AG10803 (cell line): ENCODE results near the gene HELZ.
A peak's percentile ranks its signal among the peaks of the same experiment; 100 is the strongest.

Experiments used
- DNase-seq: peaks from one replicate; pipeline ENCODE4 v3.0.0; 2010; ENCODE audit warnings: low read depth
- H3K4me3 ChIP-seq: 2 replicates; pipeline ENCODE4 v1.5.1; 2011; ENCODE audit warnings: mild to moderate bottlenecking, low read length, control low read depth
- CTCF ChIP-seq: conservative IDR thresholded peaks from 2 replicates; pipeline ENCODE4 v1.5.1; 2011; ENCODE audit warnings: mild to moderate bottlenecking, low read length, control low read depth, inconsistent platforms

Gene HELZ

DNA sequence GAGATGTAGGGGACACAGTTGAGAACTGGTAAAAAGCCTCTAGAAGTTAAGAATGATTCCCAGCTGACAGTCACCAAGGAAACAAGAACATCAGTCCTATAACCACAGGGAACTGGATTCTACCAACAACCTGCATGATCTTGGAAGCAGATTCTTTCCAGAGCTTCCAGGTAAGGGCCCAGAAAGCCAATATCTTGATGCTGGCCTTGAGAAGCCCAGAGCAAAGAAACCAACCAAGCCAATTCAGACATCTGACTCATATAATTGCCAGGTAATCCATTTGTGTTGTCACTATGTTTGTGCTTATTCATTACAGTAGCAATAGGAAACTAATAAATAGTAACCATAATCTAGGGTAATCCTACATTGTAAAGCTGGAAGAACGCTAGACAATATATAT lies 119.1 kb downstream of the HELZ start:
- H3K4me3 ChIP-seq: no peak overlapping the region
- no peak for TF ChIP-seq CTCF
- DNase-seq: no peak

- no peak for DNase-seq
- H3K4me3 ChIP-seq: no peak overlapping the region
- TF ChIP-seq CTCF: no peak
Observed at GRCh38 chr17:67125417-67125816, 119.6 kb downstream of the HELZ start.

DNA sequence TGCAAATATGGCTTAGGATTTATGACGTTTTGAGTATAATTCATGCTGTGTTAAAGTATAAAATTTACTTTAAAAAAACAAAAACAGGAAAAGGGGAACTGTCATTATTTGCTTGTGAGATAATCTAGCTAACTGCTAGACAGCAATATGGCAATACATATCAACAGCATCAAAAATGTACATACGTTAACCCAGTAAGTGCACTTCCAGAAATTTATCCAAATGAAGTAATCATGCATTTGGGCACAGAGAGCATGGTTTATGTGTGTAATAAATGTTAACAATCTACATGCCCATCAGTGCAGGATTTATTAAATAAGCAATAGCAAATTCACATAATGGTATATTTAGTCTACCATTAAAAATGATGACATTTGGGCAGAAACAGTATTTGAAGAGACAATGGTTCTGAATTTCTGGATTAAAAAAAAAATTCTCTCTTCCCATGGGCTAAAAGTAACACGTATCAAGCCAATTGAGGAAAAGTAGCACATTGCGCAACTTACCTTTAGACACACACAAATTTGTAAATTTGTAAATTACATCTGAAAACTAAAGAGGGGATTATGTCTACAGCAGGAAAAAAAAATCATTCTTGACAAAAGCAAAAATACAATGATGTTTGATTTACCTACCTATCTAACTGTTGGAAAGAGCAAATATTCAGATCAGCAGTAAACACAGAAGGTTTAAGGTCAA lies 120.4 kb downstream of the HELZ start:
- no peak for DNase-seq
- no peak overlapping the region for H3K4me3 ChIP-seq
- no peak for TF ChIP-seq CTCF

DNA sequence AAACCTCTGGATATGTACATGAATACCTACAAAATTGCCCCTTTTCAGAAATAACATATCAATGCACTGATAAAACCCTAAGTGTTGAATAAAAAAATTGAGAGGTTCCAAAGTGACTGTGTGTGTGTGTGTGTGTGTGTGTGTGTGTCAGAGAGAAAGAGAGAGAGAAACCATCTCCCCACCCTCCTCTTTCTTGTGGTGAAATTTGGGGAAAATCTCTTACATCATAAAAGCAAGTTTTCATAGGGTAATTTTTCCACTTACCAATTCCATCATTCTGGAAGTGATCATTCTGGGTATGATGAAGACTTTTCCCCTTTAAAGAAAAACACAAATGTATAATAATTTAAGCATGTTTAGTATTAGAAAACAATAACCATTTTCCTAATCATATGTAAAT lies 121.3 kb downstream of the HELZ start:
- no peak for TF ChIP-seq CTCF
- no peak overlapping the region for H3K4me3 ChIP-seq
- no peak for DNase-seq

GRCh38 chr17:67121316-67121891 lies 123.6 kb downstream of the HELZ start:
- H3K4me3 ChIP-seq: no peak overlapping the region
- peak; percentile 25 for DNase-seq
- no peak for TF ChIP-seq CTCF

DNA sequence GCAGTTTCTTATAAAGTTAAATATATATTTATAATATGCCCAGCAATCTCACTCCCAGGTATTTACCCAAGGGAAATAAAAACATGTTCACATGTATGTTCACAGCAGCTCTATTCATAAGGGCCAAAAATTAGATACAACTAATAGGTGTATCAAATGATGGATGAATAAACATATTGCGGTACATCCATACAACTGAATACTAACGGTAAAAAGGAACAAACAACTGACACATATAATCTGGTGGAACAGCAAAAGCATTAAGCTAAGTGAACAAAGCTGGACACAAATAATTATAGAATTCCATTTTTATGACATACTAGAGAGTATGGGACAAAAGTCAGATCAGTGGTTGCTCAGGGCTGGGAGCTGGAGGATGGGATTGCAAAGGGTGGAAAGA lies 125.9 kb downstream of the HELZ start:
- TF ChIP-seq CTCF: no peak
- no peak overlapping the region for H3K4me3 ChIP-seq
- no peak for DNase-seq

DNA sequence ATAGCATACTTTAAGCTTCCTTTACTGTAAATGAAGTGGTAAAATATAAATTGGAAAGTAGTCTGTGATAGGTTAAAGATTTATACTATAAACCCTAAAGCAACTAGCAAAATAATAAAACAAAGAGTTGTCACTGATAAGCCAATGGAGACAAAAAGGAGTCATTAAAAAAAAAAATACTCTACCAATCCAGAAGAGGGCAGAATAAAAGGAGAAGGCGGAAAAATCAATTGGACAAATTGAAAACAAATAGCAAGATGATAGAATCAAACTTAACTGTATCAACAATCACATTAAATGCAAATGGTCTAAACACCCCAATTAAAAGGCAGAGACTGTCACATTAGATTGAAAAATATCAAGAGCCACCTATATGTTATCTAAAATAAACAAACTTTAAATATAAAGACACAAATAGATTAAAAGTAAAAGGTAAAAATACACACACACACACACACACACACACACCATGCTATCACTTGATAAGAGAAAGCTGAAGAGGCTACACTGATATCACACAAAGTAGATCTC lies 128.9 kb downstream of the HELZ start:
- TF ChIP-seq CTCF: no peak
- H3K4me3 ChIP-seq: no peak overlapping the region
- no peak for DNase-seq
